Measurements from ENCODE around the gene NPBWR2.

The NPBWR2 gene

GRCh38 chr20:64080013-64080812, 27.2 kb downstream of the NPBWR2 start, which contains the start of gene OPRL1:
TSS of gene OPRL1 (plus strand) at chr20:64080082. CDS start at chr20:64092721, 12,639 bp downstream.
- in situ Hi-C loops (cut with HindIII; ENCODE audit: low pct_ligation_motif_present, low pct_unique_long_range_greater_than_20kb, low sequenced_read_pairs) = no loop called here
- no peak for DNase-seq

GRCh38 chr20:64079273-64080012, 27.9 kb downstream of the NPBWR2 start, which contains the start of gene RGS19:
TSS of gene RGS19 (minus strand) at chr20:64079518. CDS start at chr20:64076886, 2,632 bp downstream.
- DNase-seq = peak; percentile 73
- in situ Hi-C loops (cut with HindIII; ENCODE audit: low pct_ligation_motif_present, low pct_unique_long_range_greater_than_20kb, low sequenced_read_pairs) = no loop called here

GRCh38 chr20:64078934-64079272, 28.5 kb downstream of the NPBWR2 start:
- no peak for DNase-seq
- in situ Hi-C loops (cut with HindIII; ENCODE audit: low pct_ligation_motif_present, low pct_unique_long_range_greater_than_20kb, low sequenced_read_pairs) = no loop called here

GRCh38 chr20:64077876-64078551, 29.4 kb downstream of the NPBWR2 start:
- no peak for DNase-seq
- in situ Hi-C loops (cut with HindIII; ENCODE audit: low pct_ligation_motif_present, low pct_unique_long_range_greater_than_20kb, low sequenced_read_pairs) = no loop called here

- DNase-seq = no peak
- in situ Hi-C loops (cut with HindIII; ENCODE audit: low pct_ligation_motif_present, low pct_unique_long_range_greater_than_20kb, low sequenced_read_pairs) = no loop called here
Measured at GRCh38 chr20:64077541-64077875, 29.9 kb downstream of the NPBWR2 start.

GRCh38 chr20:64077094-64077493, 30.3 kb downstream of the NPBWR2 start:
- in situ Hi-C loops (cut with HindIII; ENCODE audit: low pct_ligation_motif_present, low pct_unique_long_range_greater_than_20kb, low sequenced_read_pairs) = no loop called here
- no peak for DNase-seq

GRCh38 chr20:64076061-64076997, 31.0 kb downstream of the NPBWR2 start:
- in situ Hi-C loops (cut with HindIII; ENCODE audit: low pct_ligation_motif_present, low pct_unique_long_range_greater_than_20kb, low sequenced_read_pairs) = no loop called here
- no peak for DNase-seq

- in situ Hi-C loops (cut with HindIII; ENCODE audit: low pct_ligation_motif_present, low pct_unique_long_range_greater_than_20kb, low sequenced_read_pairs) = no loop called here
- DNase-seq = no peak
Measured at GRCh38 chr20:64075556-64075955, 31.8 kb downstream of the NPBWR2 start.

GRCh38 chr20:64074963-64075362, 32.4 kb downstream of the NPBWR2 start:
- in situ Hi-C loops (cut with HindIII; ENCODE audit: low pct_ligation_motif_present, low pct_unique_long_range_greater_than_20kb, low sequenced_read_pairs) = no loop called here
- no peak for DNase-seq

GRCh38 chr20:64074184-64074789, 33.1 kb downstream of the NPBWR2 start:
- in situ Hi-C loops (cut with HindIII; ENCODE audit: low pct_ligation_motif_present, low pct_unique_long_range_greater_than_20kb, low sequenced_read_pairs) = no loop called here
- no peak for DNase-seq

- DNase-seq = no peak
- in situ Hi-C loops (cut with HindIII; ENCODE audit: low pct_ligation_motif_present, low pct_unique_long_range_greater_than_20kb, low sequenced_read_pairs) = no loop called here
Measured at GRCh38 chr20:64073476-64074183, 33.7 kb downstream of the NPBWR2 start.

GRCh38 chr20:64072498-64073063, 34.8 kb downstream of the NPBWR2 start:
- no peak for DNase-seq
- in situ Hi-C loops (cut with HindIII; ENCODE audit: low pct_ligation_motif_present, low pct_unique_long_range_greater_than_20kb, low sequenced_read_pairs) = no loop called here

GRCh38 chr20:64071341-64072332, 35.7 kb downstream of the NPBWR2 start:
- DNase-seq = no peak
- in situ Hi-C loops (cut with HindIII; ENCODE audit: low pct_ligation_motif_present, low pct_unique_long_range_greater_than_20kb, low sequenced_read_pairs) = no loop called here

- in situ Hi-C loops (cut with HindIII; ENCODE audit: low pct_ligation_motif_present, low pct_unique_long_range_greater_than_20kb, low sequenced_read_pairs) = no loop called here
- no peak for DNase-seq
Measured at GRCh38 chr20:64070244-64070993, 36.9 kb downstream of the NPBWR2 start.

- in situ Hi-C loops (cut with HindIII; ENCODE audit: low pct_ligation_motif_present, low pct_unique_long_range_greater_than_20kb, low sequenced_read_pairs) = no loop called here
- DNase-seq = peak; percentile 33
Measured at GRCh38 chr20:64069614-64070243, 37.6 kb downstream of the NPBWR2 start.
